Stomach (tissue), 4 donors: ENCODE results near the gene PDE6H.

Experiments used
- EP300 ChIP-seq: sonication (generic); formaldehyde crosslinking; IDR thresholded peaks from one replicate; pipeline ENCODE4 v1.6.1; 2017; ENCODE audit warnings: antibody characterized with exemption
- POLR2A ChIP-seq, 4 donors: fragments of 450-650 bp; IDR thresholded peaks; one replicate each; pipeline ENCODE4 v1.6.1; 2016; ENCODE audit warnings: antibody characterized with exemption in 4 of 4, control low read depth in 2 of 4, mild to moderate bottlenecking in 1 of 4, moderate library complexity in 1 of 4
- TF ChIP-seq, protein P1 (sequence below), 7 experiments: fragments of 450-650 bp in 4 of 7; fragments of 200-600 bp in 3 of 7; sonication (generic) in 3 of 7; IDR thresholded peaks; one replicate each; pipeline ENCODE4 v1.5.1; 2016 to 2019; ENCODE audit warnings: antibody characterized with exemption in 7 of 7, control low read depth in 2 of 7, mild to moderate bottlenecking in 1 of 7

DNA sequence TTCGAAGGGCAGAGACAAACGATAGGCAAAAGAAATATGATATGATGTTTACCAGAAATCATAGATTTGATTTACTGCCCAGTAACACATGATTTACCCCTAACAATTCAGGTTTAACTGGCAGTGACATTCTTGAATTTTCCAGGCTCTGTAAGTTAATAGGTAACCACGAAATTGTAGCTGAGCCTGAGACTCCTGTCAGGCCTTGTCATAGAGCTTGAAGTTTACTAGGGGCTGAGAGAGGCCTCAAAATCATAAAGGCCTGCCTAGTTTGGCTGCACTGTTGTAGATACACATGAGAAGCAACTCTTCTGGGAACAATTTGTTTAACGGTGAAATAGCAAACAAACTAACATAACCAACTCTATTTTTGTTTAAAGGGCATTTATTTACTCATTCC is 37.8 kb upstream of the PDE6H start:
- TF ChIP-seq, protein P1, sequence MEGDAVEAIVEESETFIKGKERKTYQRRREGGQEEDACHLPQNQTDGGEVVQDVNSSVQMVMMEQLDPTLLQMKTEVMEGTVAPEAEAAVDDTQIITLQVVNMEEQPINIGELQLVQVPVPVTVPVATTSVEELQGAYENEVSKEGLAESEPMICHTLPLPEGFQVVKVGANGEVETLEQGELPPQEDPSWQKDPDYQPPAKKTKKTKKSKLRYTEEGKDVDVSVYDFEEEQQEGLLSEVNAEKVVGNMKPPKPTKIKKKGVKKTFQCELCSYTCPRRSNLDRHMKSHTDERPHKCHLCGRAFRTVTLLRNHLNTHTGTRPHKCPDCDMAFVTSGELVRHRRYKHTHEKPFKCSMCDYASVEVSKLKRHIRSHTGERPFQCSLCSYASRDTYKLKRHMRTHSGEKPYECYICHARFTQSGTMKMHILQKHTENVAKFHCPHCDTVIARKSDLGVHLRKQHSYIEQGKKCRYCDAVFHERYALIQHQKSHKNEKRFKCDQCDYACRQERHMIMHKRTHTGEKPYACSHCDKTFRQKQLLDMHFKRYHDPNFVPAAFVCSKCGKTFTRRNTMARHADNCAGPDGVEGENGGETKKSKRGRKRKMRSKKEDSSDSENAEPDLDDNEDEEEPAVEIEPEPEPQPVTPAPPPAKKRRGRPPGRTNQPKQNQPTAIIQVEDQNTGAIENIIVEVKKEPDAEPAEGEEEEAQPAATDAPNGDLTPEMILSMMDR (IDR thresholded peaks at IDR 0.05): no peak
- TF ChIP-seq EP300 (no peak), POLR2A (IDR thresholded peaks at IDR 0.05) (no peak)
